ENCODE measurements around the gene NCKAP5.

The NCKAP5 gene

DNA sequence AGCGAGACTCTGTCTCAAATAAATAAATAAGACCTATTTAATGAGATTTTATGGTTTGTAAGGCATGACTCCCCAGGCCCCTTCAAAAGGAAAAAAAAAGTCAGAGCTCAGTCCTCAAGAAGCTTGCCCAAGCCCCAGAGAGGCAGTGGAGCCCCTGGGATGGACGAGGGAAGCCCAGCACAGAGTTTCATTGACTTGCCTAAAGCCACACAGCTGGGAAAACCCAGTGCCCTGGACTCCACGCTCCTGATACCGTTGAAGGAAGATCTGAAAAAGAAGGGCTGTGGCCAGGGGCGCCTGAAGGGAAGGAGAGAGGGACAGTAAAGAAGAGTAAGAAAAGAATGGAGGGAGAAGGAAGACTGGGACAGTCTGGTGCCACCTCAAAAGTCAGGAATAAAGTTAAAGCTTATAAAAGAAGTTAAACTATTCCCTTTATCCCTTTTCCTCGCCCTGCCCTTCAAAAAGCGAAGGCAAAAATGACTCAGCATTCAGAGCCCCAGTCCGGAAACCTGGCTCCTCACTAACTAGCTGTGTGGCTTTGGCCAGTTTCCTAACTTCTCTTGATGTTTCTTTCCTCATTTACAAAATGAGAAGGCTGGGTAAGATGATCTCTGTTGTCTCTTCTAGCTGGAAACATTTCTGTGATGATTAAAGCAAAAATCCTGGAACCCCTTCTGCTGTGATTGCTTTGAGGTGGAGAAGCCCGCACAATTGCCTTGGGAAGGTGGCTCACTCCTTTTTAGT is 945.0 kb downstream of the NCKAP5 start:
- H3K9me3 ChIP-seq (ENCODE audit: control insufficient read depth, low read length) = no peaks in the 10 kb centered on the region
- no peak overlapping the region for H3K4me3 ChIP-seq (ENCODE audit: insufficient read depth, low read depth, low read length)
- no peaks in the 10 kb centered on the region for H3K36me3 ChIP-seq (ENCODE audit: control insufficient read depth, insufficient read depth, low read length)
- no peaks in the 10 kb centered on the region for H3K27me3 ChIP-seq (ENCODE audit: control insufficient read depth, insufficient read depth, low read length, poor library complexity, severe bottlenecking)
- no peak overlapping the region for H3K27ac ChIP-seq (ENCODE audit: insufficient read depth, low read depth, low read length, poor library complexity, severe bottlenecking)
- H3K4me1 ChIP-seq (ENCODE audit: control insufficient read depth, insufficient read depth, low read length) = no peaks in the 10 kb centered on the region
- 91 to 92% methylated on average over 9 of the region's 9 CpGs for WGBS, 2 experiments
